Psoas muscle (tissue), 8 donors: ENCODE results near the gene NDUFV2. TPM values are rescaled to one million over a fixed set of nuclear protein-coding genes. Genes with fewer than 3 reads are reported as not detected.
A peak's percentile ranks its signal among the peaks of the same experiment; 100 is the strongest.

Experiments used
- ATAC-seq, 4 donors: fragments of 200-7000 bp; cut with Tn5 transposase; one replicate each; pipeline ENCODE4 v1.9.1; 2020; ENCODE audit warnings: moderate library complexity in 3 of 4, mild to moderate bottlenecking in 2 of 4
- DNase-seq, 2 donors: peaks; one replicate each; pipeline ENCODE4 v3.0.0-alpha.2; 2020
- H3K27ac ChIP-seq: fragments of 200-600 bp; one replicate; pipeline ENCODE4 v1.8.0; 2022
- H3K27me3 ChIP-seq, 3 donors: fragments of 200-600 bp in 1 of 3; one replicate each; pipeline versions ENCODE4 v1.6.1 to v1.8.0; 2013 to 2022; ENCODE audit warnings: low read length in 2 of 3, mild to moderate bottlenecking in 2 of 3, moderate library complexity in 1 of 3; ENCODE audit not compliant: insufficient read depth in 3 of 3
- H3K36me3 ChIP-seq, 2 donors: fragments of 200-600 bp in 1 of 2; one replicate each; pipeline versions ENCODE4 v1.6.1 to v1.8.0; 2013 to 2022; ENCODE audit warnings: low read depth in 1 of 2, mild to moderate bottlenecking in 1 of 2, moderate library complexity in 1 of 2; ENCODE audit not compliant: insufficient read depth in 1 of 2
- H3K4me1 ChIP-seq: fragments of 200-600 bp; one replicate; pipeline ENCODE4 v1.8.0; 2022
- H3K4me3 ChIP-seq: fragments of 200-600 bp; one replicate; pipeline ENCODE4 v1.8.0; 2022; ENCODE audit warnings: mild to moderate bottlenecking
- H3K9me3 ChIP-seq: fragments of 200-600 bp; one replicate; pipeline ENCODE4 v1.8.0; 2022
- CTCF ChIP-seq: fragments of 200-600 bp; IDR thresholded peaks from one replicate; pipeline ENCODE4 v1.8.0; 2022; ENCODE audit warnings: antibody characterized with exemption
- WGBS, 3 donors: extraction: QIAGEN DNeasy Blood & Tissue Kit; methylation state at CpG; one replicate each; pipeline versions ENCODE4 v1.1.6 to v1.1.7; 2013; 5-methylcytosine and 5-hydroxymethylcytosine counted together
- intact Hi-C, 2 donors: fragments of 100-400 bp; cut with DNase I; formaldehyde crosslinking; loops; one replicate each; pipeline versions ENCODE4 v1.11.0 to v1.14.2; 2022
- polyA plus RNA-seq, 3 donors: library from polyadenylated mRNA; stranded (reverse); fragments of 200-250 nt; gene quantifications; one replicate each; pipeline ENCODE4 v1.2.3, GENCODE V29; 2013
- total RNA-seq, 4 donors: library from RNA; stranded (reverse); fragmentation: NEBNext Ultra II Directional in 2 of 4; extraction: Animal tissue kit (Norgen Biotek cat#: 25700) in 2 of 4; gene quantifications; one replicate each; pipeline versions ENCODE4 v1.2.1 to v1.2.4, GENCODE V29; 2021 to 2023
- donor health status: healthy with polysubstance abuse.
- donor health status: DM: no; HTN: no; CAD: no; lungs with moderate emphysema.
- donor health status: Bipolar disorder and iron deficiency.
- donor health status: healthy.
- donor health status: DM: yes; HTN: yes; CAD: no.
- donor health status: DM: no; HTN: no; CAD: no.
- donor health status: DM: no; HTN: no; CAD: no.
- donor health status: DM: yes; HTN: yes; CAD: no.

The NDUFV2 gene
- total and polyA plus RNA-seq, 7 donors = 312 to 565 (median 451) TPM

DNA sequence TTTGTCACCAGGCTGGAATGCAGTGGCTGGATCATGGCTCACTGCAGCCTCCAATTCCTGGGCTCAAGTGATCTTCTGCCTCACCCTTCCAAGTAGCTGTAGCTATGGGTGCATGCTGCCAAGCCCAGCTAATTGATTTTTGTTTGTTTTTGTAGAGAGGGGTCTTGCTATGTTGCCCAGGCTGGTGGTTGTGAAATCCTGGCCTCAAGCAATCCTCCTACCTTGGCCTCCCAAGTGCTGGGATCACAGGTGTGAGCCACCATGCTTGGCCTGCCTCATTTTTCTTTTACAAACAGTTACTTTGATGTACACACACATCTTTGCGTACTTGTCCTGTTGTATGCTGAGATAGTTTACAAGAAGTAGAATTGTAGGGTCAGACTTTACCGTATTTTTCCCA, 21.0 kb downstream of the NDUFV2 start:
- DNase-seq (no peak), ATAC-seq (no peak)
- no peak overlapping the region for H3K4me3 ChIP-seq
- H3K4me1 ChIP-seq = peaks cover 66% of the 10 kb centered on the region
- no peaks in the 10 kb centered on the region for H3K9me3 ChIP-seq
- intact Hi-C loops = no loop called here
- no peaks in the 10 kb centered on the region for H3K27me3 ChIP-seq
- H3K27ac ChIP-seq = peak overlapping the region; percentile 88
- peaks cover 0 to 59% of the 10 kb centered on the region in 2 donors for H3K36me3 ChIP-seq
- TF ChIP-seq CTCF = no peak
- WGBS, 3 donors = 95 to 98% (median 96%) methylated on average over 2 of the region's 2 CpGs

DNA sequence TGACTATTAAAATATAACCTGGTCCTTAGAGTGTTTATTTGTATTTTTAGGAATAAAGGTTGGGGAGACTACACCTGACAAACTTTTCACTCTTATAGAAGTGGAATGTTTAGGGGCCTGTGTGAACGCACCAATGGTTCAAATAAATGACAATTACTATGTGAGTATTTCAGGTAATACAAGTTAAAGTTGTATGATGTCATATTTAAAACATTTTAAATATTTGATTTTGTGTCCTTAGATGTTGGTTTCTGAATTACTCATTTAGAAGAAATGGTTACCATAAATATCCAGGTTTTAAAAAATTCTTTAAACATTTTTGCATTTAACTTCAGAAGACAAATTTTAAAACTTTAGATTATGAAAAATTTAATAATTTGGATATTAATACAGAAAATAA, 22.3 kb downstream of the NDUFV2 start:
- Histone ChIP-seq H3K4me3 (no peak overlapping the region), H3K9me3 (no peaks in the 10 kb centered on the region), H3K27me3 (no peaks in the 10 kb centered on the region), H3K27ac (peak overlapping the region; percentile 99), H3K36me3 (peaks cover 0 to 67% of the 10 kb centered on the region in 2 donors), H3K4me1 (peaks cover 59% of the 10 kb centered on the region)
- TF ChIP-seq CTCF = no peak
- no peak for DNase-seq
- intact Hi-C loops = no loop called here
- 93 to 98% (median 95%) methylated on average over 1 of the region's 1 CpG for WGBS, 3 donors
- no peak for ATAC-seq

GRCh38 chr18:9126337-9126736, 23.8 kb downstream of the NDUFV2 start:
- peaks cover 0 to 73% of the 10 kb centered on the region in 2 donors for H3K36me3 ChIP-seq
- H3K27me3 ChIP-seq = no peaks in the 10 kb centered on the region
- DNase-seq (no peak), ATAC-seq (peak; percentile 77 to 87 (median 84))
- peak overlapping the region; percentile 99 for H3K27ac ChIP-seq
- H3K4me3 ChIP-seq = peak overlapping the region; percentile 47
- intact Hi-C loops = no loop called here
- H3K9me3 ChIP-seq = no peaks in the 10 kb centered on the region
- TF ChIP-seq CTCF = no peak
- WGBS, 3 donors = 36 to 51% (median 43%) methylated on average over 3 of the region's 3 CpGs
- H3K4me1 ChIP-seq = peaks cover 59% of the 10 kb centered on the region

DNA sequence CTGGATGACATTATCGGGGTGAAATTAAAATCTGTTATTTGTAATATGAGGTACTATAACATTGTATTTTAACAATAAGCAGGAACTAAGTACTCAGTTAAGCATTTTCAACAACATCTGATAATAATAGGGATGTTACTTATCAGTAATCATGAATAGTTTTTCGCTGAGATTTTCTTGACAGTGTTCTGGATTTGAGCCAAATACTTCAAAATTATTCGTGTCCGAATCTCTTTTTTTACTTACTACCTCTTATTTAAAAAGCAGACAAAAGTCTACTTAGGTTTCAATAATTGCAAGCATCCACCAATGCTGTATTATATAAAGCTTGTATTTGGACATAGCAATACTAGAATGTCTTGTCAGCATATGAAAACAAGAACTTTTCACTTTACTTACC, 27.7 kb downstream of the NDUFV2 start:
- intact Hi-C loops = no loop called here

More for the DNA sequence above, 27.7 kb downstream of the NDUFV2 start:
- Histone ChIP-seq H3K27me3 (no peaks in the 10 kb centered on the region), H3K4me3 (no peak overlapping the region), H3K36me3 (peaks cover 3 to 89% of the 10 kb centered on the region in 2 donors), H3K4me1 (peaks cover 58% of the 10 kb centered on the region), H3K27ac (peak overlapping the region; percentile 99), H3K9me3 (no peaks in the 10 kb centered on the region)
- no peak for TF ChIP-seq CTCF
- 75 to 89% (median 77%) methylated on average over 4 of the region's 4 CpGs for WGBS, 3 donors
- DNase-seq (no peak), ATAC-seq (no peak)
